ENCODE data around the gene TMPRSS4.

GRCh38 chr11:118087931-118088330 is 11.1 kb downstream of the TMPRSS4 start:
- no peak for TF ChIP-seq CTCF (conservative IDR thresholded peaks at IDR 0.05; ENCODE audit: low read depth, low read length)
- no peak for TF ChIP-seq EZH2 (IDR thresholded peaks at IDR 0.05; ENCODE audit: borderline replicate concordance, low read depth, low read length, poor library complexity, severe bottlenecking)
